Endothelial cell of umbilical vein (primary cell): Measurements from ENCODE around the gene SORCS1. TPM values are rescaled to one million over a fixed set of nuclear protein-coding genes. Genes with fewer than 3 reads are reported as not detected.

ENCODE experiments used
- BruUV-seq: library from RNA; stranded (reverse); fragments of 400-500 nt; replicated peaks from 2 replicates; lab custom pipeline; 2021; lab: Mats Ljungman, UMichigan
- CTCF ChIA-PET: fragments of 300-600, 350-600 bp; sonication (Branson Sonifier 250); formaldehyde crosslinking; loops from one replicate; lab custom pipeline; 2021; ENCODE audit warnings: antibody characterized with exemption, inconsistent platforms; lab: Charles Lee
- POLR2A ChIA-PET: fragments of 300-600, 350-600 bp; sonication (Branson Sonifier 250); formaldehyde crosslinking; loops from one replicate; lab custom pipeline; 2021; ENCODE audit warnings: antibody characterized with exemption, inconsistent platforms; lab: Charles Lee
- DNase-seq: peaks from one replicate; pipeline ENCODE4 v3.0.0-alpha.2; 2011; ENCODE audit warnings: low read depth, low spot score
- FAIRE-seq: peaks from 2 replicates; lab custom pipeline; 2011; peaks lifted over from hg19 to GRCh38; lab: Jason Lieb, UNC
- H2AFZ ChIP-seq: 2 replicates; pipeline ENCODE4 v1.6.0; 2012; ENCODE audit warnings: low read depth, low read length, control low read depth, inconsistent platforms
- H3K27ac ChIP-seq: 2 replicates; pipeline ENCODE4 v1.5.1; 2011; ENCODE audit warnings: low read depth, mild to moderate bottlenecking, control low read depth, low read length, moderate library complexity; ENCODE audit not compliant: insufficient read depth
- H3K27me3 ChIP-seq, 2 experiments: 2 replicates each; pipeline versions ENCODE4 v1.6.0 to v1.6.1; 2011; ENCODE audit warnings: low read length in 2 of 2, mixed read lengths in 1 of 2; ENCODE audit not compliant: control insufficient read depth in 2 of 2, insufficient read depth in 2 of 2
- H3K36me3 ChIP-seq, 2 experiments: 2 replicates in 1 of 2; 3 replicates in 1 of 2; pipeline ENCODE4 v1.5.1; 2011; ENCODE audit warnings: low read length in 2 of 2, mild to moderate bottlenecking in 1 of 2, moderate library complexity in 1 of 2; ENCODE audit not compliant: control insufficient read depth in 2 of 2, insufficient read depth in 2 of 2; ENCODE audit errors: extremely low read depth in 1 of 2
- H3K4me1 ChIP-seq: 3 replicates; pipeline ENCODE4 v1.5.1; 2011; ENCODE audit warnings: mild to moderate bottlenecking, low read length; ENCODE audit not compliant: control insufficient read depth, insufficient read depth; ENCODE audit errors: extremely low read depth
- H3K4me2 ChIP-seq: 2 replicates; pipeline ENCODE4 v1.6.1; 2011; ENCODE audit warnings: low read length, control low read depth, mixed read lengths; ENCODE audit not compliant: insufficient read depth
- H3K4me3 ChIP-seq, 3 experiments: fragments of 200-600 bp in 1 of 3; sonication (generic), shearing (Covaris generic) in 1 of 3; replicated peaks in 1 of 3; 2 replicates each; pipeline ENCODE4 v1.5.1; 2011 to 2016; ENCODE audit warnings: control low read depth in 3 of 3, low read length in 3 of 3, mild to moderate bottlenecking in 2 of 3, inconsistent platforms in 1 of 3, low read depth in 1 of 3, moderate library complexity in 1 of 3; ENCODE audit not compliant: insufficient read depth in 1 of 3
- H3K79me2 ChIP-seq: 2 replicates; pipeline ENCODE4 v1.6.0; 2012; ENCODE audit warnings: low read length, inconsistent platforms; ENCODE audit not compliant: control insufficient read depth, insufficient read depth
- H3K9ac ChIP-seq: replicated peaks from 2 replicates; pipeline ENCODE3; 2011; ENCODE audit warnings: low read length, control low read depth; ENCODE audit not compliant: insufficient read depth; ENCODE audit errors: extremely low read depth
- H3K9me1 ChIP-seq: replicated peaks from 3 replicates; pipeline ENCODE4 v1.6.0; 2011; ENCODE audit warnings: mild to moderate bottlenecking, low read length; ENCODE audit not compliant: control insufficient read depth, insufficient read depth; ENCODE audit errors: extremely low read depth
- H3K9me3 ChIP-seq: replicated peaks from 2 replicates; pipeline ENCODE4 v1.5.1; 2012; ENCODE audit warnings: low read length, inconsistent platforms; ENCODE audit not compliant: control insufficient read depth, insufficient read depth
- H4K20me1 ChIP-seq: replicated peaks from 2 replicates; pipeline ENCODE3; 2011; ENCODE audit warnings: mild to moderate bottlenecking, low read length; ENCODE audit not compliant: control insufficient read depth, insufficient read depth; ENCODE audit errors: extremely low read depth
- EZH2 ChIP-seq: IDR thresholded peaks from 2 replicates; pipeline ENCODE4 v1.6.1; 2012; ENCODE audit warnings: borderline replicate concordance, low read depth, mild to moderate bottlenecking, moderate library complexity, low read length, inconsistent platforms; ENCODE audit not compliant: severe bottlenecking
- FOS ChIP-seq: IDR thresholded peaks from 2 replicates; pipeline ENCODE4 v1.6.1; 2011; ENCODE audit warnings: mild to moderate bottlenecking, low read length, moderate library complexity, borderline replicate concordance; ENCODE audit not compliant: insufficient read depth
- GATA2 ChIP-seq: IDR thresholded peaks from 2 replicates; pipeline ENCODE4 v1.7.0; 2011; ENCODE audit warnings: low read depth, mild to moderate bottlenecking, moderate library complexity, mixed read lengths, low read length; ENCODE audit not compliant: insufficient read length, insufficient read depth
- JUN ChIP-seq: IDR thresholded peaks from 2 replicates; pipeline ENCODE4 v1.6.1; 2011; ENCODE audit warnings: borderline replicate concordance, low read depth; ENCODE audit not compliant: insufficient read length, insufficient read depth
- MAX ChIP-seq: IDR thresholded peaks from 2 replicates; pipeline ENCODE4 v1.6.1; 2011; ENCODE audit not compliant: insufficient read depth, insufficient read length
- MYC ChIP-seq: IDR thresholded peaks from one replicate; pipeline ENCODE4 v1.6.1; 2011; ENCODE audit warnings: mild to moderate bottlenecking, low read depth, low read length
- POLR2A ChIP-seq: IDR thresholded peaks from 2 replicates; pipeline ENCODE4 v1.6.1; 2012; ENCODE audit warnings: low read depth, mild to moderate bottlenecking, control low read depth, low read length
- POLR2AphosphoS5 ChIP-seq: IDR thresholded peaks from 2 replicates; pipeline ENCODE4 v1.6.1; 2012; ENCODE audit warnings: low read depth, mild to moderate bottlenecking, control low read depth, low read length, moderate library complexity; ENCODE audit not compliant: insufficient read depth
- dilution Hi-C: fragments of 300-500 bp; cut with MboI; formaldehyde crosslinking; loops from one replicate; pipeline ENCODE4 v1.15.0; 2019; ENCODE audit warnings: low sequenced_read_pairs; ENCODE audit not compliant: extremely low pct_ligation_motif_present
- intact Hi-C: fragments of 100-400 bp; cut with micrococcal nuclease; formaldehyde crosslinking; loops from one replicate; pipeline ENCODE4 v1.10.0; 2022
- polyA plus RNA-seq, 4 experiments: library from polyadenylated mRNA; depleted of rRNA in 3 of 4; stranded (reverse) in 3 of 4; unstranded in 1 of 4; fragments of >200 nt; gene quantifications; 2 replicates each; pipeline versions ENCODE4 v1.2.1 to v1.2.3, GENCODE V29; 2011 to 2012; ENCODE audit warnings: missing spikeins in 1 of 4
- total RNA-seq: library from RNA; stranded (reverse); gene quantifications from 2 replicates; pipeline ENCODE4 v1.2.3, GENCODE V29; 2021
- TF ChIP-seq, protein P1 (sequence below), 2 donors: IDR thresholded peaks; 1 replicate in 1 of 2; 2 replicates in 1 of 2; pipeline ENCODE4 v1.5.1; 2011; ENCODE audit warnings: low read length in 2 of 2, mild to moderate bottlenecking in 2 of 2, moderate library complexity in 2 of 2, control low read depth in 1 of 2, inconsistent platforms in 1 of 2, low read depth in 1 of 2; ENCODE audit not compliant: insufficient read depth in 1 of 2; ENCODE audit errors: extremely low read depth in 1 of 2

SORCS1 gene
- total and polyA plus RNA-seq, 2 donors (not counting 3 experiments of a cell fraction or from before 2014, with no cell fraction given) = not detected

DNA sequence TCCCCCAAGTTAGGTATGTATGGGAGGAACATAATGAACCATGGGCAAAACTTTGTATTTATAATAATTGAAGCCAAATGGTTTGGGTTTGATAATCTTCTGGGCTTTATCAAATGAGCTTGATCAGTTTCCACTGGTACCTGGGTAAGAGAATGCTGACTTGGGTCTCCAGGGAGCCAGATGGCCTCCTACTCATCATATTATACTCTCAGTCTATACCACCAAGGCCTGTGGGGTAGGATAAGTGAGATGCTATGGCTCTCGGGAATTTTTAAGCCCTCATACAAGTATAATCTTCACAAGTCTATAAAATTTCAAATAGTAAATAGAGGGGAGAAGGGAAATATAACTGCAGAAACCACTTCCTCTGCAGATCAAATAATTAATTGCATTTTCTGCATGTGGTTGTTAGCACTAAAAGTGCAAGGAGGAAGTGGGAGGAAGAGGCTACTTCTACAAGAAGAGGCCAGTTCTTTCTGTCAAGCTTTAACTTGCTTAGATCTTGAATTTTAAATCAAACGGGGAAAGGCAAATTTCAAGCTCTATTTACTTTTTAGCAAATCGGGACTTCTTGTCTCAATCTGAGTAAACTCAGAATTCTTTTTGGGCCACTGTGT lies 349.0 kb downstream of the SORCS1 start:
- no peak overlapping the region for H3K4me2 ChIP-seq
- no TSS peak for BruUV-seq
- no peak overlapping the region for H2AFZ ChIP-seq
- no peaks in the 10 kb centered on the region for H3K4me1 ChIP-seq
- dilution Hi-C loops (no loop called here), intact Hi-C loops (no loop called here)
- POLR2A ChIA-PET = no interaction called here
- H3K9ac ChIP-seq = no peak overlapping the region
- H3K9me3 ChIP-seq = no peaks in the 10 kb centered on the region
- H4K20me1 ChIP-seq = no peaks in the 10 kb centered on the region
- H3K9me1 ChIP-seq = no peaks in the 10 kb centered on the region
- no peak overlapping the region for H3K27ac ChIP-seq
- CTCF ChIA-PET = no interaction called here
- no peaks in the 10 kb centered on the region for H3K36me3 ChIP-seq
- H3K27me3 ChIP-seq = no peaks in the 10 kb centered on the region
- H3K4me3 ChIP-seq = no peak overlapping the region
- TF ChIP-seq, protein P1, sequence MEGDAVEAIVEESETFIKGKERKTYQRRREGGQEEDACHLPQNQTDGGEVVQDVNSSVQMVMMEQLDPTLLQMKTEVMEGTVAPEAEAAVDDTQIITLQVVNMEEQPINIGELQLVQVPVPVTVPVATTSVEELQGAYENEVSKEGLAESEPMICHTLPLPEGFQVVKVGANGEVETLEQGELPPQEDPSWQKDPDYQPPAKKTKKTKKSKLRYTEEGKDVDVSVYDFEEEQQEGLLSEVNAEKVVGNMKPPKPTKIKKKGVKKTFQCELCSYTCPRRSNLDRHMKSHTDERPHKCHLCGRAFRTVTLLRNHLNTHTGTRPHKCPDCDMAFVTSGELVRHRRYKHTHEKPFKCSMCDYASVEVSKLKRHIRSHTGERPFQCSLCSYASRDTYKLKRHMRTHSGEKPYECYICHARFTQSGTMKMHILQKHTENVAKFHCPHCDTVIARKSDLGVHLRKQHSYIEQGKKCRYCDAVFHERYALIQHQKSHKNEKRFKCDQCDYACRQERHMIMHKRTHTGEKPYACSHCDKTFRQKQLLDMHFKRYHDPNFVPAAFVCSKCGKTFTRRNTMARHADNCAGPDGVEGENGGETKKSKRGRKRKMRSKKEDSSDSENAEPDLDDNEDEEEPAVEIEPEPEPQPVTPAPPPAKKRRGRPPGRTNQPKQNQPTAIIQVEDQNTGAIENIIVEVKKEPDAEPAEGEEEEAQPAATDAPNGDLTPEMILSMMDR (IDR thresholded peaks at IDR 0.05; ENCODE audit: extremely low read depth in 1 of 2, insufficient read depth in 1 of 2, low read depth in 1 of 2, low read length in 2 of 2) = no peak
- TF ChIP-seq GATA2 (no peak), MYC (no peak), POLR2AphosphoS5 (no peak), POLR2A (no peak), EZH2 (no peak), FOS (no peak), MAX (no peak), JUN (no peak)
- no peak for DNase-seq
- no peaks in the 10 kb centered on the region for H3K79me2 ChIP-seq
- FAIRE-seq = no peak
